Sigmoid colon (tissue), 4 donors: ENCODE measurements around the gene S1PR3.

Experiments
- EP300 ChIP-seq, 4 donors: sonication (generic); formaldehyde crosslinking; IDR thresholded peaks; one replicate each; pipeline ENCODE4 v1.6.1; 2017; ENCODE audit warnings: antibody characterized with exemption in 4 of 4
- TF ChIP-seq, protein P1 (sequence below), 4 experiments: fragments of 450-650 bp in 3 of 4; fragments of 200-600 bp in 1 of 4; IDR thresholded peaks; one replicate each; pipeline ENCODE4 v1.5.1; 2016 to 2019; ENCODE audit warnings: antibody characterized with exemption in 4 of 4, mild to moderate bottlenecking in 3 of 4, moderate library complexity in 2 of 4

DNA sequence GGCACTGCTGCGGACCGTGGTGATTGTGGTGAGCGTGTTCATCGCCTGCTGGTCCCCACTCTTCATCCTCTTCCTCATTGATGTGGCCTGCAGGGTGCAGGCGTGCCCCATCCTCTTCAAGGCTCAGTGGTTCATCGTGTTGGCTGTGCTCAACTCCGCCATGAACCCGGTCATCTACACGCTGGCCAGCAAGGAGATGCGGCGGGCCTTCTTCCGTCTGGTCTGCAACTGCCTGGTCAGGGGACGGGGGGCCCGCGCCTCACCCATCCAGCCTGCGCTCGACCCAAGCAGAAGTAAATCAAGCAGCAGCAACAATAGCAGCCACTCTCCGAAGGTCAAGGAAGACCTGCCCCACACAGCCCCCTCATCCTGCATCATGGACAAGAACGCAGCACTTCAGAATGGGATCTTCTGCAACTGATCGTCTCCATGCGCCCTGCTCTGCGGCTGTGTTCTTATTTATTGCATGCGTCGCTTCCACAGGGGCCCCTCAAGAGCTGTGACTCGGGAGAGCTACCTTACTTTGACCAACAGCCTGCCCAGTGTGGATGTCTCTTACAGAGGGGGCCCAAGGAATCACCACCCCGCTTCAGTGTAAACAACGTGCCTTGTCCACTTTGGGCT, 10.8 kb downstream of the S1PR3 start:
- TF ChIP-seq, protein P1, sequence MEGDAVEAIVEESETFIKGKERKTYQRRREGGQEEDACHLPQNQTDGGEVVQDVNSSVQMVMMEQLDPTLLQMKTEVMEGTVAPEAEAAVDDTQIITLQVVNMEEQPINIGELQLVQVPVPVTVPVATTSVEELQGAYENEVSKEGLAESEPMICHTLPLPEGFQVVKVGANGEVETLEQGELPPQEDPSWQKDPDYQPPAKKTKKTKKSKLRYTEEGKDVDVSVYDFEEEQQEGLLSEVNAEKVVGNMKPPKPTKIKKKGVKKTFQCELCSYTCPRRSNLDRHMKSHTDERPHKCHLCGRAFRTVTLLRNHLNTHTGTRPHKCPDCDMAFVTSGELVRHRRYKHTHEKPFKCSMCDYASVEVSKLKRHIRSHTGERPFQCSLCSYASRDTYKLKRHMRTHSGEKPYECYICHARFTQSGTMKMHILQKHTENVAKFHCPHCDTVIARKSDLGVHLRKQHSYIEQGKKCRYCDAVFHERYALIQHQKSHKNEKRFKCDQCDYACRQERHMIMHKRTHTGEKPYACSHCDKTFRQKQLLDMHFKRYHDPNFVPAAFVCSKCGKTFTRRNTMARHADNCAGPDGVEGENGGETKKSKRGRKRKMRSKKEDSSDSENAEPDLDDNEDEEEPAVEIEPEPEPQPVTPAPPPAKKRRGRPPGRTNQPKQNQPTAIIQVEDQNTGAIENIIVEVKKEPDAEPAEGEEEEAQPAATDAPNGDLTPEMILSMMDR (IDR thresholded peaks at IDR 0.05), result no peak
- no peak for TF ChIP-seq EP300 (IDR thresholded peaks at IDR 0.05)
